NOMO-1 (cell line): Measurements from ENCODE around the gene OVOL3.
"Not testable (repeated sequence)": the region's sequence is repeated elsewhere in the genome, so short reads cannot be mapped to it uniquely, and the experiment has no call there.

Experiments used
- DNase-seq, 2 experiments: peaks; one replicate each; lab custom pipeline; 2025; ENCODE audit not compliant: unreplicated experiment in 2 of 2; lab: John Stamatoyannopoulos, UW

OVOL3 gene

GRCh38 chr19:36110487-36111199 lies at the start of gene OVOL3:
TSS of gene OVOL3 (plus strand) at chr19:36111143. CDS start at chr19:36111203, 60 bp downstream.
- no peak for DNase-seq

- DNase-seq, result no peak
Measured at GRCh38 chr19:36061367-36061766, 49.6 kb upstream of the OVOL3 start.

- no peak for DNase-seq
Measured at GRCh38 chr19:36064826-36065225, 46.1 kb upstream of the OVOL3 start.

GRCh38 chr19:36067681-36068080 lies 43.3 kb upstream of the OVOL3 start:
- DNase-seq, result no peak

GRCh38 chr19:36068810-36069499 lies 42.0 kb upstream of the OVOL3 start:
- not testable (repeated sequence) for DNase-seq

GRCh38 chr19:36072081-36072480 lies 38.9 kb upstream of the OVOL3 start:
- no peak for DNase-seq

- DNase-seq, result no peak
Measured at GRCh38 chr19:36073121-36073876, 37.6 kb upstream of the OVOL3 start.

- no peak for DNase-seq
Measured at GRCh38 chr19:36079389-36079945, 31.5 kb upstream of the OVOL3 start.

- DNase-seq, result no peak
Measured at GRCh38 chr19:36081385-36081784, 29.6 kb upstream of the OVOL3 start.

- DNase-seq, result no peak
Measured at GRCh38 chr19:36081894-36082293, 29.0 kb upstream of the OVOL3 start.

- DNase-seq, result no peak
Measured at GRCh38 chr19:36082916-36083315, 28.0 kb upstream of the OVOL3 start.

- DNase-seq, result no peak
Measured at GRCh38 chr19:36084231-36085009, 26.5 kb upstream of the OVOL3 start.

GRCh38 chr19:36086326-36086725 lies 24.6 kb upstream of the OVOL3 start:
- no peak for DNase-seq

GRCh38 chr19:36089847-36090246 lies 21.1 kb upstream of the OVOL3 start:
- DNase-seq, result no peak

- DNase-seq, result no peak
Measured at GRCh38 chr19:36090910-36091695, 19.8 kb upstream of the OVOL3 start.

- no peak for DNase-seq
Measured at GRCh38 chr19:36092566-36092965, 18.4 kb upstream of the OVOL3 start.

- DNase-seq, result no peak
Measured at GRCh38 chr19:36093146-36093662, 17.7 kb upstream of the OVOL3 start.

- no peak for DNase-seq
Measured at GRCh38 chr19:36093687-36094086, 17.3 kb upstream of the OVOL3 start.

- no peak for DNase-seq
Measured at GRCh38 chr19:36097036-36097435, 13.9 kb upstream of the OVOL3 start.
